SK-N-SH (cell line): ENCODE data around the gene IRF9. TPM values are rescaled to one million over a fixed set of nuclear protein-coding genes. Genes with fewer than 3 reads are reported as not detected.

Source experiments
- CTCF ChIA-PET: fragments of 300-600, 350-600 bp; formaldehyde crosslinking; extraction: SDS; loops from one replicate; lab custom pipeline; 2021; lab: Yijun Ruan, JAX
- POLR2A ChIA-PET: fragments of 350-600 bp; sonication (Branson Sonifier 250); formaldehyde crosslinking; extraction: SDS; loops from one replicate; lab custom pipeline; 2020; ENCODE audit warnings: antibody characterized with exemption, inconsistent platforms; lab: Yijun Ruan, JAX
- DNase-seq: peaks from one replicate; pipeline ENCODE4 v3.0.0; 2012
- H2AFZ ChIP-seq: fragments of 200-600 bp; sonication (generic); 2 replicates; pipeline ENCODE4 v1.8.1; 2016; ENCODE audit warnings: antibody characterized with exemption, mild to moderate bottlenecking, low read depth
- H3F3A ChIP-seq: fragments of 200-600 bp; sonication (generic); replicated peaks from 2 replicates; pipeline ENCODE3; 2016; ENCODE audit warnings: antibody characterized with exemption, mild to moderate bottlenecking; ENCODE audit not compliant: insufficient read depth
- H3K27ac ChIP-seq, 2 experiments: fragments of 200-500 bp in 1 of 2; fragments of 200-600 bp in 1 of 2; sonication (Bioruptor generic) in 1 of 2; sonication (generic), shearing (Covaris generic) in 1 of 2; 2 replicates each; pipeline versions ENCODE4 v1.5.1 to v1.6.1; 2014 to 2016; ENCODE audit warnings: low read depth in 2 of 2, inconsistent platforms in 1 of 2, low read length in 1 of 2, mild to moderate bottlenecking in 1 of 2, mixed read lengths in 1 of 2
- H3K27me3 ChIP-seq: fragments of 200-600 bp; sonication (generic), shearing (Covaris generic); 2 replicates; pipeline ENCODE4 v1.6.1; 2016; ENCODE audit warnings: mixed run types; ENCODE audit not compliant: insufficient read depth
- H3K36me3 ChIP-seq, 2 experiments: fragments of 200-500 bp in 1 of 2; fragments of 200-600 bp in 1 of 2; sonication (Bioruptor generic) in 1 of 2; sonication (generic) in 1 of 2; replicated peaks in 1 of 2; 2 replicates each; pipeline versions ENCODE3 to v1.5.1; 2014 to 2016; ENCODE audit warnings: low read length in 1 of 2, mild to moderate bottlenecking in 1 of 2; ENCODE audit not compliant: insufficient read depth in 2 of 2, control insufficient read depth in 1 of 2
- H3K4me1 ChIP-seq, 2 experiments: fragments of 200-500 bp in 1 of 2; fragments of 200-600 bp in 1 of 2; sonication (Bioruptor generic) in 1 of 2; sonication (generic), shearing (Covaris generic) in 1 of 2; 2 replicates each; pipeline versions ENCODE4 v1.5.1 to v1.6.1; 2014 to 2016; ENCODE audit warnings: low read depth in 1 of 2, low read length in 1 of 2, mixed run types in 1 of 2; ENCODE audit not compliant: insufficient read depth in 2 of 2, control insufficient read depth in 1 of 2
- H3K4me2 ChIP-seq: fragments of 200-600 bp; sonication (generic), shearing (Covaris generic); 2 replicates; pipeline ENCODE4 v1.6.1; 2017; ENCODE audit warnings: mixed run types
- H3K4me3 ChIP-seq, 2 experiments: fragments of 200-500 bp in 1 of 2; fragments of 200-600 bp in 1 of 2; sonication (Bioruptor generic) in 1 of 2; sonication (generic), shearing (Covaris generic) in 1 of 2; 2 replicates each; pipeline versions ENCODE4 v1.5.1 to v1.8.1; 2014 to 2016; ENCODE audit warnings: low read depth in 2 of 2, inconsistent platforms in 1 of 2, low read length in 1 of 2, mild to moderate bottlenecking in 1 of 2, mixed read lengths in 1 of 2, moderate library complexity in 1 of 2
- H3K79me2 ChIP-seq: fragments of 200-600 bp; sonication (generic); 2 replicates; pipeline ENCODE4 v1.8.1; 2017; ENCODE audit warnings: mild to moderate bottlenecking; ENCODE audit not compliant: insufficient read depth
- H3K9ac ChIP-seq: fragments of 200-600 bp; sonication (generic); 2 replicates; pipeline ENCODE4 v1.6.1; 2017; ENCODE audit warnings: mixed run types
- H3K9me2 ChIP-seq: fragments of 200-600 bp; sonication (generic); 2 replicates; pipeline ENCODE4 v1.6.1; 2017; ENCODE audit warnings: mixed run types
- H3K9me3 ChIP-seq: fragments of 200-600 bp; sonication (generic); 2 replicates; pipeline ENCODE4 v1.6.1; 2017; ENCODE audit warnings: mixed run types, mild to moderate bottlenecking, moderate library complexity
- H4K20me1 ChIP-seq: fragments of 200-600 bp; sonication (generic); 2 replicates; pipeline ENCODE4 v1.6.1; 2017; ENCODE audit warnings: mild to moderate bottlenecking, mixed run types; ENCODE audit not compliant: insufficient read depth
- CHD2 ChIP-seq: fragments of 150-350 bp; IDR thresholded peaks from 2 replicates; pipeline ENCODE4 v1.6.1; 2018; ENCODE audit warnings: low read length; ENCODE audit not compliant: partially characterized antibody
- ELF1 ChIP-seq: IDR thresholded peaks from 2 replicates; pipeline ENCODE4 v1.4.0; 2012
- FOSL2 ChIP-seq: IDR thresholded peaks from 2 replicates; pipeline ENCODE4 v1.4.0; 2012; ENCODE audit warnings: low read depth, mild to moderate bottlenecking, moderate library complexity, borderline replicate concordance
- FOXJ3 ChIP-seq: sonication (generic); formaldehyde crosslinking; IDR thresholded peaks from 2 replicates; pipeline ENCODE4 v1.5.1; 2020; ENCODE audit warnings: mild to moderate bottlenecking, missing genetic modification reagents
- FOXM1 ChIP-seq: IDR thresholded peaks from 2 replicates; pipeline ENCODE4 v1.4.0; 2012; ENCODE audit warnings: low read depth, mild to moderate bottlenecking
- GABPA ChIP-seq: IDR thresholded peaks from 2 replicates; pipeline ENCODE4 v1.4.0; 2012; ENCODE audit warnings: low read depth, mild to moderate bottlenecking
- GATA2 ChIP-seq: sonication (generic); formaldehyde crosslinking; IDR thresholded peaks from 2 replicates; pipeline ENCODE4 v1.5.0; 2020; ENCODE audit warnings: mild to moderate bottlenecking, missing genetic modification reagents
- NFIC ChIP-seq: IDR thresholded peaks from 2 replicates; pipeline ENCODE4 v1.4.0; 2012; ENCODE audit warnings: borderline replicate concordance
- NRF1 ChIP-seq: IDR thresholded peaks from 2 replicates; pipeline ENCODE4 v1.6.1; 2012; ENCODE audit warnings: low read depth, mild to moderate bottlenecking, low read length
- RAD21 ChIP-seq: IDR thresholded peaks from 2 replicates; pipeline ENCODE4 v1.6.1; 2012; ENCODE audit warnings: mild to moderate bottlenecking, low read length
- RCOR1 ChIP-seq: fragments of 150-350 bp; IDR thresholded peaks from 2 replicates; pipeline ENCODE4 v1.6.1; 2017; ENCODE audit warnings: antibody characterized with exemption, low read length
- RFX5 ChIP-seq: IDR thresholded peaks from 2 replicates; pipeline ENCODE4 v1.6.1; 2012; ENCODE audit warnings: mild to moderate bottlenecking, improper control_type of control experiment, low read length
- RXRA ChIP-seq: IDR thresholded peaks from 2 replicates; pipeline ENCODE4 v1.4.0; 2012; ENCODE audit warnings: low read depth, mild to moderate bottlenecking, borderline replicate concordance
- SIN3A ChIP-seq: IDR thresholded peaks from 2 replicates; pipeline ENCODE4 v1.6.1; 2012; ENCODE audit warnings: low read depth, mild to moderate bottlenecking, low read length, moderate library complexity, borderline replicate concordance
- TAF1 ChIP-seq: IDR thresholded peaks from 2 replicates; pipeline ENCODE4 v1.6.1; 2012; ENCODE audit warnings: low read depth, mild to moderate bottlenecking, low read length, moderate library complexity, borderline replicate concordance
- TCF12 ChIP-seq: IDR thresholded peaks from 2 replicates; pipeline ENCODE4 v1.4.0; 2012
- TEAD4 ChIP-seq: IDR thresholded peaks from 2 replicates; pipeline ENCODE4 v1.4.0; 2012; ENCODE audit warnings: mild to moderate bottlenecking, borderline replicate concordance; ENCODE audit not compliant: insufficient read depth
- WGBS: methylation state at CpG from one replicate; pipeline ENCODE4 v1.1.6; 2017; ENCODE audit warnings: low lambda C conversion rate; 5-methylcytosine and 5-hydroxymethylcytosine counted together
- polyA plus RNA-seq, 3 experiments: library from polyadenylated mRNA; depleted of rRNA; stranded (reverse); fragments of >200 nt; gene quantifications; 2 replicates each; pipeline ENCODE4 v1.2.3, GENCODE V29; 2012
- TF ChIP-seq, protein P1 (sequence below): IDR thresholded peaks from 2 replicates; pipeline ENCODE4 v1.6.1; 2012; ENCODE audit warnings: mild to moderate bottlenecking, low read depth, low read length, moderate library complexity
- TF ChIP-seq, protein P2 (sequence below): fragments of 200-600 bp; sonication (generic); IDR thresholded peaks from 2 replicates; pipeline ENCODE4 v1.6.1; 2017; ENCODE audit warnings: antibody characterized with exemption, mild to moderate bottlenecking, moderate library complexity
- TF ChIP-seq, protein P3 (sequence below): IDR thresholded peaks from 2 replicates; pipeline ENCODE4 v1.4.0; 2012; ENCODE audit warnings: low read depth, borderline replicate concordance

The IRF9 gene
- polyA plus RNA-seq, 1 of the 3 experiments (the other 2 are of a cell fraction), result 37.6 TPM

DNA sequence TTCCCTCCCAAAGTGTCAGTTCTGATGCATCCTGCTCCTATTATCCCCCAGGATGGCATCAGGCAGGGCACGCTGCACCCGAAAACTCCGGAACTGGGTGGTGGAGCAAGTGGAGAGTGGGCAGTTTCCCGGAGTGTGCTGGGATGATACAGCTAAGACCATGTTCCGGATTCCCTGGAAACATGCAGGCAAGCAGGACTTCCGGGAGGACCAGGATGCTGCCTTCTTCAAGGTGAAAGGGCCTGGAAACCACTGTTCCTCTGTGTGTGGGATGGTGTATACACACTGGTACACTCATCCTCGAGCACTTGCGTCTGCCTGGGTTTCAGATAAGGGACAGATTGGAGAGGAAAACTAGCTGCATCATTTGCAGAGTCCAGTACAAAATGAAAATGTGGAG, 1.0 kb downstream of the IRF9 start:
- H3K9me3 ChIP-seq, result no peaks in the 10 kb centered on the region
- TF ChIP-seq TAF1 (no peak), NRF1 (no peak), RCOR1 (no peak), SIN3A (no peak), CHD2 (no peak), FOSL2 (no peak), NFIC (no peak), FOXJ3 (CRISPR knock-in tag) (no peak), ELF1 (no peak), RAD21 (no peak), GABPA (no peak), GATA2 (CRISPR knock-in tag) (no peak), RFX5 (no peak), FOXM1 (no peak), TEAD4 (no peak), TCF12 (no peak), RXRA (no peak)
- TF ChIP-seq, protein P1, sequence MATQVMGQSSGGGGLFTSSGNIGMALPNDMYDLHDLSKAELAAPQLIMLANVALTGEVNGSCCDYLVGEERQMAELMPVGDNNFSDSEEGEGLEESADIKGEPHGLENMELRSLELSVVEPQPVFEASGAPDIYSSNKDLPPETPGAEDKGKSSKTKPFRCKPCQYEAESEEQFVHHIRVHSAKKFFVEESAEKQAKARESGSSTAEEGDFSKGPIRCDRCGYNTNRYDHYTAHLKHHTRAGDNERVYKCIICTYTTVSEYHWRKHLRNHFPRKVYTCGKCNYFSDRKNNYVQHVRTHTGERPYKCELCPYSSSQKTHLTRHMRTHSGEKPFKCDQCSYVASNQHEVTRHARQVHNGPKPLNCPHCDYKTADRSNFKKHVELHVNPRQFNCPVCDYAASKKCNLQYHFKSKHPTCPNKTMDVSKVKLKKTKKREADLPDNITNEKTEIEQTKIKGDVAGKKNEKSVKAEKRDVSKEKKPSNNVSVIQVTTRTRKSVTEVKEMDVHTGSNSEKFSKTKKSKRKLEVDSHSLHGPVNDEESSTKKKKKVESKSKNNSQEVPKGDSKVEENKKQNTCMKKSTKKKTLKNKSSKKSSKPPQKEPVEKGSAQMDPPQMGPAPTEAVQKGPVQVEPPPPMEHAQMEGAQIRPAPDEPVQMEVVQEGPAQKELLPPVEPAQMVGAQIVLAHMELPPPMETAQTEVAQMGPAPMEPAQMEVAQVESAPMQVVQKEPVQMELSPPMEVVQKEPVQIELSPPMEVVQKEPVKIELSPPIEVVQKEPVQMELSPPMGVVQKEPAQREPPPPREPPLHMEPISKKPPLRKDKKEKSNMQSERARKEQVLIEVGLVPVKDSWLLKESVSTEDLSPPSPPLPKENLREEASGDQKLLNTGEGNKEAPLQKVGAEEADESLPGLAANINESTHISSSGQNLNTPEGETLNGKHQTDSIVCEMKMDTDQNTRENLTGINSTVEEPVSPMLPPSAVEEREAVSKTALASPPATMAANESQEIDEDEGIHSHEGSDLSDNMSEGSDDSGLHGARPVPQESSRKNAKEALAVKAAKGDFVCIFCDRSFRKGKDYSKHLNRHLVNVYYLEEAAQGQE, result no peak
- TF ChIP-seq, protein P2, sequence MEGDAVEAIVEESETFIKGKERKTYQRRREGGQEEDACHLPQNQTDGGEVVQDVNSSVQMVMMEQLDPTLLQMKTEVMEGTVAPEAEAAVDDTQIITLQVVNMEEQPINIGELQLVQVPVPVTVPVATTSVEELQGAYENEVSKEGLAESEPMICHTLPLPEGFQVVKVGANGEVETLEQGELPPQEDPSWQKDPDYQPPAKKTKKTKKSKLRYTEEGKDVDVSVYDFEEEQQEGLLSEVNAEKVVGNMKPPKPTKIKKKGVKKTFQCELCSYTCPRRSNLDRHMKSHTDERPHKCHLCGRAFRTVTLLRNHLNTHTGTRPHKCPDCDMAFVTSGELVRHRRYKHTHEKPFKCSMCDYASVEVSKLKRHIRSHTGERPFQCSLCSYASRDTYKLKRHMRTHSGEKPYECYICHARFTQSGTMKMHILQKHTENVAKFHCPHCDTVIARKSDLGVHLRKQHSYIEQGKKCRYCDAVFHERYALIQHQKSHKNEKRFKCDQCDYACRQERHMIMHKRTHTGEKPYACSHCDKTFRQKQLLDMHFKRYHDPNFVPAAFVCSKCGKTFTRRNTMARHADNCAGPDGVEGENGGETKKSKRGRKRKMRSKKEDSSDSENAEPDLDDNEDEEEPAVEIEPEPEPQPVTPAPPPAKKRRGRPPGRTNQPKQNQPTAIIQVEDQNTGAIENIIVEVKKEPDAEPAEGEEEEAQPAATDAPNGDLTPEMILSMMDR, result no peak
- TF ChIP-seq, protein P3, sequence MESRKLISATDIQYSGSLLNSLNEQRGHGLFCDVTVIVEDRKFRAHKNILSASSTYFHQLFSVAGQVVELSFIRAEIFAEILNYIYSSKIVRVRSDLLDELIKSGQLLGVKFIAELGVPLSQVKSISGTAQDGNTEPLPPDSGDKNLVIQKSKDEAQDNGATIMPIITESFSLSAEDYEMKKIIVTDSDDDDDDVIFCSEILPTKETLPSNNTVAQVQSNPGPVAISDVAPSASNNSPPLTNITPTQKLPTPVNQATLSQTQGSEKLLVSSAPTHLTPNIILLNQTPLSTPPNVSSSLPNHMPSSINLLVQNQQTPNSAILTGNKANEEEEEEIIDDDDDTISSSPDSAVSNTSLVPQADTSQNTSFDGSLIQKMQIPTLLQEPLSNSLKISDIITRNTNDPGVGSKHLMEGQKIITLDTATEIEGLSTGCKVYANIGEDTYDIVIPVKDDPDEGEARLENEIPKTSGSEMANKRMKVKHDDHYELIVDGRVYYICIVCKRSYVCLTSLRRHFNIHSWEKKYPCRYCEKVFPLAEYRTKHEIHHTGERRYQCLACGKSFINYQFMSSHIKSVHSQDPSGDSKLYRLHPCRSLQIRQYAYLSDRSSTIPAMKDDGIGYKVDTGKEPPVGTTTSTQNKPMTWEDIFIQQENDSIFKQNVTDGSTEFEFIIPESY, result no peak
- peaks cover 4 to 22% of the 10 kb centered on the region in 2 experiments; a peak in 1 of 4 replicates for H3K4me1 ChIP-seq
- H3K27ac ChIP-seq, result peak overlapping the region in 1 of 2 experiments; percentile 96; a peak in 2 of 4 replicates
- no peak overlapping the region for H2AFZ ChIP-seq
- CTCF ChIA-PET, result interaction anchor here (1.2 to 3.5 kb wide), 15 partner anchors 8 to 858 kb away, joined by 3 to 38 read pairs (median 16); partner anchors contain the start of genes DCAF11, NRL, PSME1 and PSME2
- peaks cover 17% of the 10 kb centered on the region for H3F3A ChIP-seq
- H3K79me2 ChIP-seq, result peaks cover 23% of the 10 kb centered on the region
- POLR2A ChIA-PET, result interaction anchor here (0.9 to 5.2 kb wide), 9 partner anchors 9 to 110 kb away, joined by 3 to 50 read pairs (median 5); partner anchors contain the start of genes CARMIL3, DCAF11, NRL and PSME1
- 83% methylated on average over 8 of the region's 8 CpGs for WGBS
- H3K9ac ChIP-seq, result peak overlapping the region; percentile 79
- H3K36me3 ChIP-seq, result peaks cover 26 to 59% of the 10 kb centered on the region in 2 experiments
- H3K9me2 ChIP-seq, result no peaks in the 10 kb centered on the region
- H3K4me3 ChIP-seq, result peak overlapping the region; percentile 75 to 77
- H4K20me1 ChIP-seq, result peaks cover 4% of the 10 kb centered on the region; the same call in 1 of the 2 replicates
- no peak for DNase-seq
- no peaks in the 10 kb centered on the region for H3K27me3 ChIP-seq
- H3K4me2 ChIP-seq, result peak overlapping the region; percentile 97
